Sigmoid colon (tissue), 4 donors: ENCODE measurements around the gene MSN.

Source experiments
- CTCF ChIP-seq, 4 experiments: fragments of 450-650 bp in 3 of 4; fragments of 200-600 bp in 1 of 4; IDR thresholded peaks; one replicate each; pipeline ENCODE4 v1.5.1; 2016 to 2019; ENCODE audit warnings: antibody characterized with exemption in 4 of 4, mild to moderate bottlenecking in 3 of 4, moderate library complexity in 2 of 4
- POLR2A ChIP-seq, 2 donors: fragments of 450-650 bp; IDR thresholded peaks; one replicate each; pipeline ENCODE4 v1.6.1; 2016; ENCODE audit warnings: antibody characterized with exemption in 2 of 2, mild to moderate bottlenecking in 2 of 2, moderate library complexity in 2 of 2
- POLR2AphosphoS5 ChIP-seq, 4 donors: sonication (generic); formaldehyde crosslinking; IDR thresholded peaks; one replicate each; pipeline ENCODE4 v1.6.1; 2017; ENCODE audit warnings: antibody characterized with exemption in 4 of 4

GRCh38 chrX:65633826-65634225, 33.6 kb upstream of the MSN start:
- TF ChIP-seq CTCF (IDR thresholded peaks at IDR 0.05) (no peak), POLR2A (IDR thresholded peaks at IDR 0.05) (no peak), POLR2AphosphoS5 (IDR thresholded peaks at IDR 0.05) (no peak)
